ENCODE measurements around the gene RNF130. TPM values are rescaled to one million over a fixed set of nuclear protein-coding genes. Genes with fewer than 3 reads are reported as not detected.

RNF130 gene
- total RNA-seq, 2 donors from 2014 or later, result 83.8 to 116 TPM

GRCh38 chr5:180114304-180115003, 42.9 kb upstream of the RNF130 start:
- intact Hi-C loops (cut with DNase I), result no loop called here
- H3K27ac ChIP-seq, result no peak overlapping the region
- H3K27me3 ChIP-seq (replicated peaks; ENCODE audit: insufficient read depth), result no peaks in the 10 kb centered on the region
- no peaks in the 10 kb centered on the region for H3K4me1 ChIP-seq (replicated peaks)
- TF ChIP-seq POLR2AphosphoS5 (IDR thresholded peaks at IDR 0.05) (no peak), CTCF (IDR thresholded peaks at IDR 0.05) (no peak), POLR2A (IDR thresholded peaks at IDR 0.05) (no peak)
- no peaks in the 10 kb centered on the region for H3K9me3 ChIP-seq
- no peaks in the 10 kb centered on the region for H3K36me3 ChIP-seq
- no peak overlapping the region for H3K4me3 ChIP-seq
- DNase-seq (ENCODE audit: low spot score), result no peak
- 92% methylated on average over 23 of the region's 23 CpGs for WGBS

- Histone ChIP-seq H3K27me3 (replicated peaks; ENCODE audit: insufficient read depth) (no peaks in the 10 kb centered on the region), H3K9me3 (no peaks in the 10 kb centered on the region), H3K4me1 (replicated peaks) (no peaks in the 10 kb centered on the region), H3K4me3 (no peak overlapping the region), H3K36me3 (no peaks in the 10 kb centered on the region), H3K27ac (no peak overlapping the region)
- no peak for TF ChIP-seq POLR2AphosphoS5 (IDR thresholded peaks at IDR 0.05)
- intact Hi-C loops (cut with DNase I), result no loop called here
- no peak for DNase-seq (ENCODE audit: low spot score)
- WGBS, result 90% methylated on average over 23 of the region's 23 CpGs
These were observed 42.2 kb upstream of the RNF130 start for GRCh38 chr5:180113660-180114303.

- DNase-seq (ENCODE audit: low spot score), result no peak
- Histone ChIP-seq H3K4me1 (replicated peaks) (no peaks in the 10 kb centered on the region), H3K27me3 (replicated peaks; ENCODE audit: insufficient read depth) (no peaks in the 10 kb centered on the region), H3K9me3 (no peaks in the 10 kb centered on the region), H3K27ac (no peak overlapping the region), H3K4me3 (no peak overlapping the region), H3K36me3 (no peaks in the 10 kb centered on the region)
- no peak for TF ChIP-seq CTCF (IDR thresholded peaks at IDR 0.05)
- no peak for TF ChIP-seq POLR2AphosphoS5 (IDR thresholded peaks at IDR 0.05)
- TF ChIP-seq POLR2A (IDR thresholded peaks at IDR 0.05), result no peak
- WGBS, result 78% methylated on average over 15 of the region's 15 CpGs
- intact Hi-C loops (cut with DNase I), result no loop called here
These were observed 40.8 kb upstream of the RNF130 start for GRCh38 chr5:180112181-180112861.

- no peak for DNase-seq (ENCODE audit: low spot score)
- Histone ChIP-seq H3K4me3 (no peak overlapping the region), H3K9me3 (no peaks in the 10 kb centered on the region), H3K27me3 (replicated peaks; ENCODE audit: insufficient read depth) (no peaks in the 10 kb centered on the region), H3K27ac (no peak overlapping the region), H3K36me3 (no peaks in the 10 kb centered on the region), H3K4me1 (replicated peaks) (no peaks in the 10 kb centered on the region)
- 86% methylated on average over 7 of the region's 7 CpGs for WGBS
- intact Hi-C loops (cut with DNase I), result no loop called here
- TF ChIP-seq CTCF (IDR thresholded peaks at IDR 0.05), result no peak
- no peak for TF ChIP-seq POLR2AphosphoS5 (IDR thresholded peaks at IDR 0.05)
- no peak for TF ChIP-seq POLR2A (IDR thresholded peaks at IDR 0.05)
These were observed 39.9 kb upstream of the RNF130 start for GRCh38 chr5:180111273-180112002.

GRCh38 chr5:180109920-180110319, 38.4 kb upstream of the RNF130 start:
- Histone ChIP-seq H3K9me3 (no peaks in the 10 kb centered on the region), H3K36me3 (no peaks in the 10 kb centered on the region), H3K4me1 (replicated peaks) (no peaks in the 10 kb centered on the region), H3K27ac (no peak overlapping the region), H3K27me3 (replicated peaks; ENCODE audit: insufficient read depth) (no peaks in the 10 kb centered on the region), H3K4me3 (no peak overlapping the region)
- TF ChIP-seq POLR2AphosphoS5 (IDR thresholded peaks at IDR 0.05), result no peak
- TF ChIP-seq POLR2A (IDR thresholded peaks at IDR 0.05), result no peak
- TF ChIP-seq CTCF (IDR thresholded peaks at IDR 0.05), result no peak
- intact Hi-C loops (cut with DNase I), result no loop called here
- no peak for DNase-seq (ENCODE audit: low spot score)
- WGBS, result 78% methylated on average over 9 of the region's 9 CpGs

All from prostate gland (tissue), 2 donors.